IMR-90 (cell line): ENCODE results near the gene ATF5. TPM values are rescaled to one million over a fixed set of nuclear protein-coding genes. Genes with fewer than 3 reads are reported as not detected.

Experiments
- ATAC-seq: fragments of 200-7000 bp; cut with Tn5 transposase; 2 replicates; pipeline ENCODE4 v1.9.1; 2020; ENCODE audit warnings: low read depth, mild to moderate bottlenecking, moderate library complexity
- BruUV-seq: library from RNA; stranded (reverse); fragments of 400-500 nt; replicated peaks from 2 replicates; lab custom pipeline; 2021; lab: Mats Ljungman, UMichigan
- CTCF ChIA-PET: fragments of 300-600 bp; formaldehyde crosslinking; extraction: SDS; loops from one replicate; lab custom pipeline; 2021; ENCODE audit warnings: antibody characterized with exemption; lab: Yijun Ruan, JAX
- POLR2A ChIA-PET: fragments of 300-600 bp; sonication (Branson Sonifier 250); formaldehyde crosslinking; loops from one replicate; lab custom pipeline; 2022; ENCODE audit warnings: antibody characterized with exemption; ENCODE audit not compliant: unreplicated experiment; lab: Charles Lee
- DNase-seq: peaks from one replicate; pipeline ENCODE4 v3.0.0; 2013
- H2AFZ ChIP-seq: replicated peaks from 2 replicates; pipeline ENCODE3; 2013; ENCODE audit warnings: low read length, mild to moderate bottlenecking; ENCODE audit not compliant: poor library complexity
- H2AK5ac ChIP-seq: 2 replicates; pipeline ENCODE4 v1.6.1; 2013; ENCODE audit warnings: low read depth, low read length, inconsistent platforms
- H2AK9ac ChIP-seq: replicated peaks from 2 replicates; pipeline ENCODE3; 2013; ENCODE audit warnings: mild to moderate bottlenecking, low read depth, low read length, moderate library complexity; ENCODE audit not compliant: poor library complexity
- H2BK120ac ChIP-seq: 2 replicates; pipeline ENCODE4 v1.6.1; 2013; ENCODE audit warnings: low read depth, low read length, inconsistent platforms
- H2BK15ac ChIP-seq: 3 replicates; pipeline ENCODE4 v1.6.1; 2013; ENCODE audit warnings: low read depth, low read length, inconsistent platforms
- H2BK20ac ChIP-seq: 2 replicates; pipeline ENCODE4 v1.6.1; 2013; ENCODE audit warnings: low read depth, mild to moderate bottlenecking, inconsistent platforms, low read length, moderate library complexity
- H2BK5ac ChIP-seq: 2 replicates; pipeline ENCODE4 v1.6.1; 2013; ENCODE audit warnings: mild to moderate bottlenecking, low read depth, low read length, inconsistent platforms; ENCODE audit not compliant: poor library complexity, severe bottlenecking
- H3K14ac ChIP-seq: replicated peaks from 2 replicates; pipeline ENCODE4 v1.6.1; 2013; ENCODE audit warnings: low read depth, low read length, inconsistent platforms
- H3K18ac ChIP-seq: 2 replicates; pipeline ENCODE4 v1.6.1; 2013; ENCODE audit warnings: low read depth, low read length, control low read depth
- H3K23ac ChIP-seq: 2 replicates; pipeline ENCODE4 v1.6.1; 2013; ENCODE audit warnings: low read depth, low read length, inconsistent platforms
- H3K27ac ChIP-seq: 2 replicates; pipeline ENCODE4 v1.5.1; 2013; ENCODE audit warnings: mild to moderate bottlenecking, control low read depth, low read length; ENCODE audit not compliant: insufficient read depth
- H3K27me3 ChIP-seq: 2 replicates; pipeline ENCODE4 v1.6.1; 2013; ENCODE audit warnings: low read length; ENCODE audit not compliant: control insufficient read depth, insufficient read depth
- H3K36me3 ChIP-seq: 2 replicates; pipeline ENCODE4 v1.6.1; 2013; ENCODE audit warnings: low read length, mixed read lengths; ENCODE audit not compliant: control insufficient read depth, insufficient read depth
- H3K4ac ChIP-seq: 2 replicates; pipeline ENCODE4 v1.6.1; 2013; ENCODE audit warnings: low read depth, low read length, inconsistent platforms
- H3K4me1 ChIP-seq: 2 replicates; pipeline ENCODE4 v1.6.1; 2013; ENCODE audit warnings: low read length, mixed read lengths; ENCODE audit not compliant: control insufficient read depth, insufficient read depth
- H3K4me2 ChIP-seq: 2 replicates; pipeline ENCODE4 v1.6.1; 2013; ENCODE audit warnings: low read depth, mild to moderate bottlenecking, control low read depth, low read length, moderate library complexity
- H3K4me3 ChIP-seq: 2 replicates; pipeline ENCODE4 v1.5.1; 2013; ENCODE audit warnings: low read depth, mild to moderate bottlenecking, control low read depth, low read length, moderate library complexity; ENCODE audit not compliant: insufficient read depth
- H3K56ac ChIP-seq: 2 replicates; pipeline ENCODE4 v1.6.1; 2013; ENCODE audit warnings: low read length, inconsistent platforms; ENCODE audit not compliant: insufficient read depth; ENCODE audit errors: extremely low read depth
- H3K79me1 ChIP-seq, 2 experiments: 2 replicates each; pipeline ENCODE4 v1.6.1; 2013; ENCODE audit warnings: low read length in 2 of 2, inconsistent platforms in 1 of 2, low read depth in 1 of 2
- H3K9ac ChIP-seq: 2 replicates; pipeline ENCODE4 v1.6.1; 2013; ENCODE audit warnings: low read depth, low read length, control low read depth
- H3K9me1 ChIP-seq: 2 replicates; pipeline ENCODE4 v1.6.1; 2013; ENCODE audit warnings: low read length, inconsistent platforms; ENCODE audit not compliant: insufficient read depth
- H3K9me3 ChIP-seq: 2 replicates; pipeline ENCODE4 v1.6.1; 2013; ENCODE audit warnings: low read length; ENCODE audit not compliant: control insufficient read depth, insufficient read depth
- H4K20me1 ChIP-seq: 2 replicates; pipeline ENCODE4 v1.6.1; 2013; ENCODE audit warnings: low read length, inconsistent platforms; ENCODE audit not compliant: insufficient read depth
- H4K5ac ChIP-seq: 2 replicates; pipeline ENCODE4 v1.6.1; 2013; ENCODE audit warnings: mild to moderate bottlenecking, low read depth, low read length, control low read depth
- H4K8ac ChIP-seq, 2 experiments: 2 replicates each; pipeline ENCODE4 v1.6.1; 2013; ENCODE audit warnings: low read depth in 2 of 2, low read length in 2 of 2, control low read depth in 1 of 2, inconsistent platforms in 1 of 2
- H4K91ac ChIP-seq: 2 replicates; pipeline ENCODE4 v1.6.1; 2013; ENCODE audit warnings: low read depth, low read length, inconsistent platforms; ENCODE audit not compliant: insufficient read depth
- BHLHE40 ChIP-seq: fragments of 150-350 bp; IDR thresholded peaks from 2 replicates; pipeline ENCODE4 v1.6.1; 2016; ENCODE audit warnings: mild to moderate bottlenecking, low read depth, low read length
- CEBPB ChIP-seq: IDR thresholded peaks from 2 replicates; pipeline ENCODE4 v1.6.1; 2012; ENCODE audit warnings: low read depth, low read length, improper control_type of control experiment
- CHD1 ChIP-seq: IDR thresholded peaks from 2 replicates; pipeline ENCODE4 v1.6.1; 2012; ENCODE audit warnings: low read depth, low read length, improper control_type of control experiment
- FOS ChIP-seq: fragments of 150-350 bp; IDR thresholded peaks from 2 replicates; pipeline ENCODE4 v1.6.1; 2016; ENCODE audit warnings: low read depth, low read length
- MAFK ChIP-seq: IDR thresholded peaks from 2 replicates; pipeline ENCODE4 v1.6.1; 2012; ENCODE audit warnings: low read depth, low read length, improper control_type of control experiment
- MAZ ChIP-seq: IDR thresholded peaks from 2 replicates; pipeline ENCODE4 v1.6.1; 2012; ENCODE audit warnings: low read depth, mild to moderate bottlenecking, low read length, improper control_type of control experiment, moderate library complexity, borderline replicate concordance
- MXI1 ChIP-seq: IDR thresholded peaks from 2 replicates; pipeline ENCODE4 v1.6.1; 2012; ENCODE audit warnings: low read depth, mild to moderate bottlenecking, low read length, moderate library complexity, borderline replicate concordance
- NFE2L2 ChIP-seq: fragments of 150-350 bp; IDR thresholded peaks from 2 replicates; pipeline ENCODE4 v1.6.1; 2016; ENCODE audit warnings: low read depth, mild to moderate bottlenecking, low read length
- POLR2A ChIP-seq: IDR thresholded peaks from 2 replicates; pipeline ENCODE4 v1.6.1; 2012; ENCODE audit warnings: mild to moderate bottlenecking, low read depth, low read length
- RAD21 ChIP-seq: IDR thresholded peaks from 2 replicates; pipeline ENCODE4 v1.6.1; 2012; ENCODE audit warnings: low read length, improper control_type of control experiment
- RCOR1 ChIP-seq: IDR thresholded peaks from 2 replicates; pipeline ENCODE4 v1.6.1; 2012; ENCODE audit warnings: mild to moderate bottlenecking, low read length, improper control_type of control experiment; ENCODE audit not compliant: insufficient replicate concordance
- RFX5 ChIP-seq: IDR thresholded peaks from 2 replicates; pipeline ENCODE4 v1.8.0; 2012; ENCODE audit warnings: low read depth, mild to moderate bottlenecking, low read length, moderate library complexity
- SMC3 ChIP-seq: fragments of 150-350 bp; IDR thresholded peaks from 2 replicates; pipeline ENCODE4 v1.6.1; 2016; ENCODE audit warnings: low read depth, mild to moderate bottlenecking, antibody characterized with exemption, low read length, moderate library complexity
- WGBS, 2 experiments: methylation state at CpG; one replicate each; pipeline versions ENCODE4 v1.1.5 to v1.1.7; 2013; ENCODE audit warnings: missing lambda C conversion rate in 2 of 2; ENCODE audit not compliant: insufficient read length in 1 of 2; ENCODE audit errors: extremely low coverage in 2 of 2; 5-methylcytosine and 5-hydroxymethylcytosine counted together
- dilution Hi-C: fragments of 300-500 bp; cut with HindIII; formaldehyde crosslinking; loops from one replicate; pipeline ENCODE4 v1.14.3; 2018; ENCODE audit warnings: low sequenced_read_pairs; ENCODE audit not compliant: unreplicated experiment
- in situ Hi-C: fragments of 300-500 bp; cut with MboI; formaldehyde crosslinking; loops from 3 replicates; pipeline ENCODE4 v1.14.3; 2019; ENCODE audit warnings: low sequenced_read_pairs, inconsistent platforms, mixed read lengths
- intact Hi-C: fragments of 100-400 bp; cut with micrococcal nuclease; formaldehyde crosslinking; loops from 2 replicates; pipeline ENCODE4 v1.10.0; 2022
- polyA plus RNA-seq, 3 experiments: library from polyadenylated mRNA; depleted of rRNA; stranded (reverse); fragments of >200 nt; gene quantifications; 2 replicates each; pipeline ENCODE4 v1.2.3, GENCODE V29; 2012; ENCODE audit warnings: low replicate concordance in 1 of 3
- total RNA-seq: library from RNA; depleted of rRNA; stranded (reverse); fragments of >200 nt; gene quantifications from 2 replicates; pipeline ENCODE4 v1.2.3, GENCODE V29; 2012
- TF ChIP-seq, protein P1 (sequence below): fragments of 150-350 bp; IDR thresholded peaks from 2 replicates; pipeline ENCODE4 v1.6.1; 2017; ENCODE audit warnings: mild to moderate bottlenecking, antibody characterized with exemption, low read length, low read depth
- TF ChIP-seq, protein P2 (sequence below): fragments of 150-350 bp; IDR thresholded peaks from 2 replicates; pipeline ENCODE4 v1.6.1; 2016; ENCODE audit warnings: low read depth, mild to moderate bottlenecking, low read length, moderate library complexity, borderline replicate concordance
- TF ChIP-seq, protein P3 (sequence below): conservative IDR thresholded peaks from 2 replicates; pipeline ENCODE4 v1.5.1; 2012; ENCODE audit warnings: mild to moderate bottlenecking, low read depth, low read length, improper control_type of control experiment

The ATF5 gene
- total and polyA plus RNA-seq, 2 of the 4 experiments (the other 2 are of a cell fraction): 2.7 to 15.7 TPM

DNA sequence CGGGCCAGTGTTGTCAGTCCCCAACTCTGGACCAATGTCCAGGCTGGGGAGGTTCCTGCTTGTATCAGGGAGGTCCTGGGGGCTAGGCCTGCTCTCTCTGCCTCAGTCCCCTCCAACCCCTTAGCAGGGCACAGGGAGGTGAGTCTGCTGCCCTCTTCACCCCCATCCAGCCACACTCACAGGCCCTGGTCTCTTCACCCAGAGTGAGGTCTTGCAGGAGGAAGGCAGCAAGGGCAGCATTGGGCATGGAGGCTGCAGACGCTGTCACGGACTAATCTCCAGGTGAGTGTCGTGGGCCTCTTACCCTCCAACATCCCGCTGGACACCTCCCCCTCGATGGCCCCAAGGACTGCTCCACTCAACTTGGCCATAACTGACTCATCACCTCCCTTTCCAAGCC lies 43.8 kb downstream of the ATF5 start:
- Histone ChIP-seq H2AK5ac (no peak overlapping the region), H3K27me3 (peaks cover 8% of the 10 kb centered on the region), H2AK9ac (no peak overlapping the region), H3K4me2 (no peak overlapping the region), H4K5ac (no peak overlapping the region), H2BK5ac (no peak overlapping the region), H2BK15ac (no peak overlapping the region), H2BK20ac (no peak overlapping the region), H3K18ac (no peak overlapping the region), H3K56ac (no peak overlapping the region), H3K4me3 (no peak overlapping the region), H3K4me1 (no peaks in the 10 kb centered on the region), H3K36me3 (peaks cover 10% of the 10 kb centered on the region), H3K4ac (no peak overlapping the region), H4K91ac (no peak overlapping the region), H2AFZ (no peak overlapping the region), H2BK120ac (no peak overlapping the region), H3K79me1 (no peaks in the 10 kb centered on the region), H3K14ac (no peak overlapping the region), H4K20me1 (no peaks in the 10 kb centered on the region; the same call in 1 of the 2 replicates), H3K9me1 (peaks cover 3% of the 10 kb centered on the region; the same call in 1 of the 2 replicates), H3K27ac (no peak overlapping the region), H4K8ac (no peak overlapping the region), H3K9ac (no peak overlapping the region), H3K9me3 (no peaks in the 10 kb centered on the region), H3K23ac (no peak overlapping the region)
- ATAC-seq (no peak), DNase-seq (no peak)
- ChIA-PET POLR2A (no interaction called here), CTCF (no interaction called here)
- in situ Hi-C loops (no loop called here), dilution Hi-C loops (no loop called here), intact Hi-C loops (no loop called here)
- TF ChIP-seq POLR2A (no peak), MXI1 (no peak), RAD21 (no peak), MAFK (no peak), CEBPB (no peak), MAZ (no peak), RCOR1 (no peak), NFE2L2 (no peak), FOS (no peak), BHLHE40 (no peak), SMC3 (no peak), RFX5 (no peak), CHD1 (no peak)
- TF ChIP-seq, protein P1, sequence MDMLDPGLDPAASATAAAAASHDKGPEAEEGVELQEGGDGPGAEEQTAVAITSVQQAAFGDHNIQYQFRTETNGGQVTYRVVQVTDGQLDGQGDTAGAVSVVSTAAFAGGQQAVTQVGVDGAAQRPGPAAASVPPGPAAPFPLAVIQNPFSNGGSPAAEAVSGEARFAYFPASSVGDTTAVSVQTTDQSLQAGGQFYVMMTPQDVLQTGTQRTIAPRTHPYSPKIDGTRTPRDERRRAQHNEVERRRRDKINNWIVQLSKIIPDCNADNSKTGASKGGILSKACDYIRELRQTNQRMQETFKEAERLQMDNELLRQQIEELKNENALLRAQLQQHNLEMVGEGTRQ: no peak
- TF ChIP-seq, protein P2, sequence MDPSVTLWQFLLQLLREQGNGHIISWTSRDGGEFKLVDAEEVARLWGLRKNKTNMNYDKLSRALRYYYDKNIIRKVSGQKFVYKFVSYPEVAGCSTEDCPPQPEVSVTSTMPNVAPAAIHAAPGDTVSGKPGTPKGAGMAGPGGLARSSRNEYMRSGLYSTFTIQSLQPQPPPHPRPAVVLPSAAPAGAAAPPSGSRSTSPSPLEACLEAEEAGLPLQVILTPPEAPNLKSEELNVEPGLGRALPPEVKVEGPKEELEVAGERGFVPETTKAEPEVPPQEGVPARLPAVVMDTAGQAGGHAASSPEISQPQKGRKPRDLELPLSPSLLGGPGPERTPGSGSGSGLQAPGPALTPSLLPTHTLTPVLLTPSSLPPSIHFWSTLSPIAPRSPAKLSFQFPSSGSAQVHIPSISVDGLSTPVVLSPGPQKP: no peak
- TF ChIP-seq, protein P3, sequence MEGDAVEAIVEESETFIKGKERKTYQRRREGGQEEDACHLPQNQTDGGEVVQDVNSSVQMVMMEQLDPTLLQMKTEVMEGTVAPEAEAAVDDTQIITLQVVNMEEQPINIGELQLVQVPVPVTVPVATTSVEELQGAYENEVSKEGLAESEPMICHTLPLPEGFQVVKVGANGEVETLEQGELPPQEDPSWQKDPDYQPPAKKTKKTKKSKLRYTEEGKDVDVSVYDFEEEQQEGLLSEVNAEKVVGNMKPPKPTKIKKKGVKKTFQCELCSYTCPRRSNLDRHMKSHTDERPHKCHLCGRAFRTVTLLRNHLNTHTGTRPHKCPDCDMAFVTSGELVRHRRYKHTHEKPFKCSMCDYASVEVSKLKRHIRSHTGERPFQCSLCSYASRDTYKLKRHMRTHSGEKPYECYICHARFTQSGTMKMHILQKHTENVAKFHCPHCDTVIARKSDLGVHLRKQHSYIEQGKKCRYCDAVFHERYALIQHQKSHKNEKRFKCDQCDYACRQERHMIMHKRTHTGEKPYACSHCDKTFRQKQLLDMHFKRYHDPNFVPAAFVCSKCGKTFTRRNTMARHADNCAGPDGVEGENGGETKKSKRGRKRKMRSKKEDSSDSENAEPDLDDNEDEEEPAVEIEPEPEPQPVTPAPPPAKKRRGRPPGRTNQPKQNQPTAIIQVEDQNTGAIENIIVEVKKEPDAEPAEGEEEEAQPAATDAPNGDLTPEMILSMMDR: no peak
- WGBS, 2 experiments: 71% methylated on average over 2 of the region's 6 CpGs; no CpG with 5 or more reads in 1 of the 2 experiments
- no TSS peak for BruUV-seq
